GM13977 (cell line): ENCODE measurements around the gene CHORDC1.
"Not testable (repeated sequence)": the region's sequence is repeated elsewhere in the genome, so short reads cannot be mapped to it uniquely, and the experiment has no call there.

Source experiments
- DNase-seq: peaks from one replicate; pipeline ENCODE4 v3.0.0; 2012; ENCODE audit warnings: low spot score
- in situ Hi-C: fragments of 300-500 bp; cut with MboI; formaldehyde crosslinking; loops from one replicate; pipeline ENCODE4 v1.12.0; 2022; ENCODE audit warnings: low sequenced_read_pairs, low pct_unique_long_range_greater_than_20kb, mixed read lengths, inconsistent platforms; ENCODE audit not compliant: unreplicated experiment
- TF ChIP-seq, protein P1 (sequence below): IDR thresholded peaks from 2 replicates; pipeline ENCODE4 v1.5.1; 2012; ENCODE audit warnings: mild to moderate bottlenecking, control low read depth; ENCODE audit not compliant: insufficient read depth; ENCODE audit errors: extremely low read depth, missing control alignments

CHORDC1 gene

DNA sequence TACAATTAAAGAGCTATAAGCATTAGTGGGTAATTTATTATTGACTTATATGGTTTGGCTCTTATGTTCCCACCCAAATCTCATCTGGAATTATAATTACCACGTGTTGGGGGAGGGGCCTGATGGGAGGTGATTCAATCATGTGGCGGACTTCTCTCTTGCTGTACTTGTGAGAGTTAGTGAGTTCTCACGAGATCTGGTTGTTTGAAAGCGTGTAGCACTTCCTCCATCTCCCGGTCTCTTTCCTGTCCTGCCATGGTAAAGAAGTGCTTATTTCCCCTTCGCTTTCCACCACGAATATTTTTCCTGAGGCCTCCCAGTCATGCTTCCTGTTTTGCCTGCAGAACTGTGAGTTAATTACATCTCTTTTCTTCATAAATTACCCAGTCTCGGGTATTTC lies 28.1 kb upstream of the CHORDC1 start:
- TF ChIP-seq, protein P1, sequence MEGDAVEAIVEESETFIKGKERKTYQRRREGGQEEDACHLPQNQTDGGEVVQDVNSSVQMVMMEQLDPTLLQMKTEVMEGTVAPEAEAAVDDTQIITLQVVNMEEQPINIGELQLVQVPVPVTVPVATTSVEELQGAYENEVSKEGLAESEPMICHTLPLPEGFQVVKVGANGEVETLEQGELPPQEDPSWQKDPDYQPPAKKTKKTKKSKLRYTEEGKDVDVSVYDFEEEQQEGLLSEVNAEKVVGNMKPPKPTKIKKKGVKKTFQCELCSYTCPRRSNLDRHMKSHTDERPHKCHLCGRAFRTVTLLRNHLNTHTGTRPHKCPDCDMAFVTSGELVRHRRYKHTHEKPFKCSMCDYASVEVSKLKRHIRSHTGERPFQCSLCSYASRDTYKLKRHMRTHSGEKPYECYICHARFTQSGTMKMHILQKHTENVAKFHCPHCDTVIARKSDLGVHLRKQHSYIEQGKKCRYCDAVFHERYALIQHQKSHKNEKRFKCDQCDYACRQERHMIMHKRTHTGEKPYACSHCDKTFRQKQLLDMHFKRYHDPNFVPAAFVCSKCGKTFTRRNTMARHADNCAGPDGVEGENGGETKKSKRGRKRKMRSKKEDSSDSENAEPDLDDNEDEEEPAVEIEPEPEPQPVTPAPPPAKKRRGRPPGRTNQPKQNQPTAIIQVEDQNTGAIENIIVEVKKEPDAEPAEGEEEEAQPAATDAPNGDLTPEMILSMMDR = no peak
- in situ Hi-C loops = no loop called here
- DNase-seq = no peak

DNA sequence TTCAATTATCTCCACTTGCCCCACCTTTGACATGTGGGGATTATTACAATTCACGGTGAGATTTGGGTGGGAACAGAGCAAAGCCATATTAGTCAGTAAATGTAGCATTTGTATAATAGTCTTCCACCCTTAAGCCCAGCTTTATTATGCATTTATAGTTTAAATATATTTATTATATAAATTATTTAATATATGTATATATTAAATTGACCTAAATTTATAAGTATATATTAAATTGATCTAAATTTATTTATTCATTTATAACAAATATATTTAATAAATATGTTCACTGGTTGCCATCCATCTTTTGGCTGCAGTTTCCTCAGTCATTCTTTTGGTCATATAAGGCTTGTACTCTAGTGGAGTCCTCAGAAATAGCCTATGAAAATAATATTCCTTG lies 23.6 kb upstream of the CHORDC1 start:
- TF ChIP-seq, protein P1 = no peak
- in situ Hi-C loops = no loop called here
- no peak for DNase-seq

DNA sequence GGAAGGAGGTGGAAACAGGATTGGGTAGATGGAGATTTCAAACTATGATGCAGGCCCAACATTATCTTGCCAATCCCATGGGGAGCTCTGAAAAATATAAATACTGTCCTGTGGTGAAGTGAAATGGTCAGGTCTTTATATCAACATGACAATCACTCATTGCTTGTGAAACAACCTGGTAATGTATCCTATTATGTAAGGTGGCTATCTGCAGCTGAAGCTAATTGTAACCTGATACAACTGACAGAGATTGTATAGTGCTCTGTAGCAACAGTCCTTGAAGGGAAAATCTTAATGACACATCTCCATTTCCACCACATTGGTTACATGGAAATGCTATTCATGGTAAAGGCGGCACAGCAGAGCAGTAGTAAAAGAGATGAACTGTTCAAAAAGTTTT lies 20.7 kb upstream of the CHORDC1 start:
- DNase-seq = no peak
- TF ChIP-seq, protein P1 = no peak
- in situ Hi-C loops = no loop called here

DNA sequence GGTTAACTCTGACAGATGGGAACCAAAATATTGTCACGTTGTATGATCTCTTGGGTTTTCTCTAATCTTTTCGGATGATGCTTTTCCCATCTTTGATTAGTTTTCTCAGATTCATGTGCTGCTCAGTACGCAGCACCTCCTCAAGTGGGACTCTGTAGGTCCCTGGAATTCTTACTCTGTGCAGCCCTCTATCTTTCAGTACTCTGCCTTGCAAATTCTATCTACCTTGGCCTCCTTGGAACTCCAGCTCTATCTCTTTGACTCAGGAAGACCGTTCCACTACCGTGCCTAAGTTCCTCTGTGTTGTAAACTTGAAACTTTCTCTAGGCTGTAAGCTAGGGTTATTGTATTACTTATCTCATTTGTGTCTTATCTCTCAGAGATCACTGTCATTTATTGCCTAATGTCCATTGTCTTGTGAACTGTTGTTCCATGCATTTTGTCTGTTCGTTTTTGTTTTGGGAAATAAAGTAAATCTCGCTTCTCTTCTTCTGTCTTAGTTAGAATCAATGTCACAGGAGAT lies 20.1 kb upstream of the CHORDC1 start:
- in situ Hi-C loops = no loop called here
- no peak for DNase-seq
- TF ChIP-seq, protein P1 = no peak

DNA sequence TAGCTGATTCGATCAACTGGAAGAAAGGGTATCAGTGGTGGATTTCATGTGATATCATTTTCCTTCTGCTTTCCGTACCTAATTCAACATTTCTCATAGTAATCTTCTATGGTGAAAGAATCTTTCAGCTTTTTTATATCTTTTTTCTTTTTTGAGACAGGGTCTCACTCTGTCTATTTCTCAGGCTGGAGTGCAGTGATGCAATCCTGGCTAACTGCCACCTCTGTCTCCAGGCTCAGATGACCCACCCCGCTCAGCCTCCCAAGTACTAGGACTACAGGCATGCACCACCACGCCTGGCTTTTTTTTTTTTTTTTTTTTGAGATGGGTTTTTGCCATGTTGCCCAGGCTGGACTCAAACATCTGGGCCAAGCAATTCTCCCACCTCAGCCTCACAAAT lies 18.6 kb upstream of the CHORDC1 start:
- in situ Hi-C loops = no loop called here
- no peak for DNase-seq
- TF ChIP-seq, protein P1 = no peak

DNA sequence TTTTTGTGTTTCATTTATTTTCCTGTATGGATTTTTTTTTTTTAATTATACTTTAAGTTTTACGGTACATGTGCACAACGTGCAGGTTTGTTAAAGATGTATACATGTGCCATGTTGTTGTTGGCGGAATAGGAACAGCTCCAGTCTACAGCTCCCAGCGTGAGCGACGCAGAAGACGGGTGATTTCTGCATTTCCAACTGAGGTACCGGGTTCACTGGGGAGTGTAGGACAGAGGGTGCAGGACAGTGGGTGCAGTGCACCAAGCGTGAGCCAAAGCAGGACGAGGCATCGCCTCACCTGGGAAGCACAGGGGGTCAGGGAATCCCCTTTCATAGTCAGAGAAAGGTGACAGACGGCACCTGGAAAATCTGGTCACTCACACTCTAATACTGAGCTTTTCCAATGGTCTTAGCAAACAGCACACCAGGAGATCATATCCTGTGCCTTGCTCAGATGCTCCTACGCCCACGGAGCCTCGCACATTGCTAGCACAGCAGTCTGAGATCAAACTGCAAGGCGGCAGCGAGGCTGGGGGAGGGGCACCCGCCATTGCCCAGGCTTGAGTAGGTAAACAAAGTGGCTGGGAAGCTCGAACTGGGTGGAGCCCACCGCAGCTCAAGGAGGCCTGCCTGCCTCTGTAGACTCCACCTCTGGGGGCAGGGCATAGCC lies 17.3 kb upstream of the CHORDC1 start:
- in situ Hi-C loops, DNase-seq: not testable (repeated sequence)

DNA sequence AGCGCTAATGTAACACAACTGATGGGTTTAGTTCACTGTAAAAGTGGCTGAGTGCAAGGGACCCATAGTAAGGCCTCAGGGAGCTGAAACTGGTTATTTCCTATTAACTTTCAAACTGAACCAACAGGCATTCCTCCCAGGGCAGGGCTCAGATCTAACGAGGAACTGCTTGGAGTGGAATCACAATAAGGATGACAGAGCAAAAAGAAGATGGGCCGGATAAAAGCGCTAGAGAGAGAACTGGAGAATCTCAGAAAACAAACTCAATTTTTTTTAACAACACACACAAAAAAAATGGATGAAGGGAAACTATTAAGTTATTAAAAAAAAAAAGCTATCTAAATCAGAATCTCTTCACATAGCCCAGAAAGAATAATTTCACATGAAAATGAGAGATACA lies 14.2 kb upstream of the CHORDC1 start:
- TF ChIP-seq, protein P1 = no peak
- no peak for DNase-seq
- in situ Hi-C loops = no loop called here
